Testis (tissue), 2 donors: ENCODE results near the gene NTN4.

Source experiments
- CTCF ChIP-seq, 3 experiments: fragments of 450-650 bp in 2 of 3; fragments of 200-600 bp in 1 of 3; sonication (generic) in 1 of 3; IDR thresholded peaks; one replicate each; pipeline ENCODE4 v1.5.1; 2016 to 2019; ENCODE audit warnings: antibody characterized with exemption in 3 of 3, mild to moderate bottlenecking in 2 of 3, moderate library complexity in 1 of 3
- POLR2A ChIP-seq: fragments of 450-650 bp; IDR thresholded peaks from one replicate; pipeline ENCODE4 v1.6.1; 2017; ENCODE audit warnings: antibody characterized with exemption, mild to moderate bottlenecking, moderate library complexity

- no peak for TF ChIP-seq CTCF (IDR thresholded peaks at IDR 0.05)
- no peak for TF ChIP-seq POLR2A
Observed at GRCh38 chr12:95703986-95704385, 86.6 kb downstream of the NTN4 start.
